H1 (cell line): ENCODE results near the gene TMEM245.

Source experiments
- ASH2L ChIP-seq: fragments of 200-600, 300-600 bp; sonication (generic); IDR thresholded peaks from one replicate; pipeline ENCODE4 v1.7.1; 2017; ENCODE audit warnings: low read length
- BRCA1 ChIP-seq: IDR thresholded peaks from 2 replicates; pipeline ENCODE4 v1.6.1; 2012; ENCODE audit warnings: low read depth, low read length, improper control_type of control experiment
- CTCF ChIP-seq, 3 experiments: IDR thresholded peaks; 1 replicate in 2 of 3; 2 replicates in 1 of 3; pipeline versions ENCODE4 v1.5.1 to v1.6.1; 2011; ENCODE audit warnings: low read length in 3 of 3, mild to moderate bottlenecking in 3 of 3, inconsistent platforms in 2 of 3, low read depth in 1 of 3, moderate library complexity in 1 of 3; ENCODE audit not compliant: insufficient read depth in 1 of 3; ENCODE audit errors: control extremely low read depth in 1 of 3
- FOSL1 ChIP-seq: IDR thresholded peaks from 2 replicates; pipeline ENCODE4 v1.6.1; 2011; ENCODE audit warnings: mild to moderate bottlenecking, low read depth, low read length, moderate library complexity; ENCODE audit not compliant: insufficient read depth
- GABPA ChIP-seq: IDR thresholded peaks from 2 replicates; pipeline ENCODE4 v1.6.1; 2011; ENCODE audit warnings: mild to moderate bottlenecking, low read length, moderate library complexity, borderline replicate concordance; ENCODE audit not compliant: insufficient read depth
- POLR2A ChIP-seq, 2 experiments: IDR thresholded peaks; 1 replicate in 1 of 2; 2 replicates in 1 of 2; pipeline ENCODE4 v1.6.1; 2011; ENCODE audit warnings: low read depth in 2 of 2, low read length in 2 of 2, mild to moderate bottlenecking in 2 of 2; ENCODE audit errors: control extremely low read depth in 1 of 2
- ZNF274 ChIP-seq: IDR thresholded peaks from 2 replicates; pipeline ENCODE4 v1.7.0; 2012; ENCODE audit warnings: low read length, borderline replicate concordance; ENCODE audit errors: extremely low read depth

- no peak for TF ChIP-seq GABPA
- no peak for TF ChIP-seq FOSL1
- TF ChIP-seq CTCF (IDR thresholded peaks at IDR 0.05; ENCODE audit: control extremely low read depth in 1 of 3, insufficient read depth in 1 of 3, low read depth in 1 of 3, low read length in 3 of 3): no peak
- TF ChIP-seq BRCA1: no peak
- TF ChIP-seq ZNF274: no peak
- TF ChIP-seq ASH2L: no peak
- no peak for TF ChIP-seq POLR2A (IDR thresholded peaks at IDR 0.05; ENCODE audit: control extremely low read depth in 1 of 2, low read depth in 2 of 2, low read length in 2 of 2)
Observed at GRCh38 chr9:109124121-109124520, 4.4 kb upstream of the TMEM245 start.
